Kidney (tissue), 14 donors: Measurements from ENCODE around the gene NOL4. TPM values are rescaled to one million over a fixed set of nuclear protein-coding genes. Genes with fewer than 3 reads are reported as not detected.
A peak's percentile ranks its signal among the peaks of the same experiment; 100 is the strongest.

Experiments
- DNase-seq, 5 donors: peaks; one replicate each; pipeline ENCODE4 v3.0.0-alpha.2; 2013 to 2020
- FAIRE-seq: peaks from 2 replicates; lab custom pipeline; 2012; peaks lifted over from hg19 to GRCh38; lab: Jason Lieb, UNC
- H3K27ac ChIP-seq, 2 donors: one replicate each; pipeline ENCODE4 v1.7.0; 2013; ENCODE audit warnings: low read depth in 2 of 2, low read length in 2 of 2, inconsistent platforms in 1 of 2
- H3K27me3 ChIP-seq: one replicate; pipeline ENCODE4 v1.7.1; 2013; ENCODE audit warnings: low read length, inconsistent platforms; ENCODE audit not compliant: control insufficient read depth, insufficient read depth
- H3K36me3 ChIP-seq, 3 donors: one replicate each; pipeline versions ENCODE4 v1.7.0 to v1.7.1; 2013; ENCODE audit warnings: low read length in 3 of 3, control low read depth in 1 of 3, inconsistent platforms in 1 of 3; ENCODE audit not compliant: insufficient read depth in 3 of 3, control insufficient read depth in 2 of 3
- H3K4me1 ChIP-seq, 3 donors: one replicate each; pipeline versions ENCODE4 v1.7.0 to v1.7.1; 2013; ENCODE audit warnings: low read length in 3 of 3, inconsistent platforms in 1 of 3, low read depth in 1 of 3; ENCODE audit not compliant: control insufficient read depth in 2 of 3, insufficient read depth in 2 of 3
- H3K4me3 ChIP-seq, 3 donors: one replicate each; pipeline versions ENCODE4 v1.7.0 to v1.8.1; 2013; ENCODE audit warnings: low read length in 3 of 3, control low read depth in 1 of 3, inconsistent platforms in 1 of 3
- H3K9ac ChIP-seq, 3 donors: one replicate each; pipeline versions ENCODE4 v1.7.0 to v1.7.1; 2013; ENCODE audit warnings: low read length in 3 of 3, control low read depth in 1 of 3, inconsistent platforms in 1 of 3
- H3K9me3 ChIP-seq, 3 donors: one replicate each; pipeline versions ENCODE4 v1.7.0 to v1.7.1; 2013; ENCODE audit warnings: low read length in 3 of 3, control low read depth in 1 of 3, inconsistent platforms in 1 of 3; ENCODE audit not compliant: control insufficient read depth in 2 of 3, insufficient read depth in 1 of 3
- CTCF ChIP-seq: IDR thresholded peaks from 3 replicates; pipeline ENCODE4 v1.5.1; 2012; ENCODE audit warnings: mild to moderate bottlenecking, moderate library complexity, borderline replicate concordance; ENCODE audit not compliant: insufficient read depth; ENCODE audit errors: extremely low read depth
- intact Hi-C: fragments of 100-400 bp; cut with DNase I; formaldehyde crosslinking; loops from one replicate; pipeline ENCODE4 v1.11.1; 2022
- polyA plus RNA-seq: library from polyadenylated mRNA; stranded (reverse); fragments of 350-450 nt; fragmentation: Illumina TruSeq; extraction: RNeasy Lipid Tissue Mini Kit (QIAGEN cat#74804); gene quantifications from one replicate; pipeline ENCODE4 v1.2.3, GENCODE V29; 2014; ENCODE audit warnings: low read depth, low replicate concordance; ENCODE audit not compliant: insufficient read depth
- total RNA-seq: library from RNA; stranded (reverse); fragmentation: NEBNext Ultra II Directional; extraction: Animal tissue kit (Norgen Biotek cat#: 25700); gene quantifications from one replicate; pipeline ENCODE4 v1.2.1, GENCODE V29; 2021
- donor health status: control.
- donor health status: control.
- donor health status: control.
- donor health status: control.
- donor health status: control.
- donor health status: DM: yes; HTN: yes; CAD: no.
- donor health status: Normal renal cell carcinoma (clear cell type).

NOL4 gene
- total and polyA plus RNA-seq, 2 donors from 2014 or later = 0.62 to 1.1 TPM

- no peak overlapping the region for H3K9ac ChIP-seq
- no peak overlapping the region for H3K27ac ChIP-seq
- no peaks in the 10 kb centered on the region for H3K9me3 ChIP-seq
- no peaks in the 10 kb centered on the region for H3K36me3 ChIP-seq
- intact Hi-C loops = no loop called here
- FAIRE-seq = no peak
- no peak for TF ChIP-seq CTCF
- peaks cover 29% of the 10 kb centered on the region for H3K27me3 ChIP-seq
- peaks cover 0 to 9% (median 3%) of the 10 kb centered on the region in 3 donors for H3K4me1 ChIP-seq
- DNase-seq = peak; percentile 52 to 70 (median 66)
- peak overlapping the region; percentile 23 to 54 (median 26) for H3K4me3 ChIP-seq
These were observed 2.2 kb downstream of the NOL4 start for GRCh38 chr18:34222307-34223163.

GRCh38 chr18:34221971-34222306 is 2.8 kb downstream of the NOL4 start:
- Histone ChIP-seq H3K4me1 (peaks cover 0 to 9% (median 3%) of the 10 kb centered on the region in 3 donors), H3K9ac (no peak overlapping the region), H3K36me3 (no peaks in the 10 kb centered on the region), H3K4me3 (peak overlapping the region in 2 of 3 donors; percentile 23 to 54), H3K9me3 (no peaks in the 10 kb centered on the region), H3K27ac (no peak overlapping the region), H3K27me3 (peaks cover 29% of the 10 kb centered on the region)
- peak in 2 of 5 donors; percentile 18 to 42 for DNase-seq
- TF ChIP-seq CTCF = no peak
- FAIRE-seq = no peak
- intact Hi-C loops = no loop called here

GRCh38 chr18:34220081-34220815 is 4.5 kb downstream of the NOL4 start:
- no peak for TF ChIP-seq CTCF
- DNase-seq = no peak
- H3K4me1 ChIP-seq = peaks cover 0 to 9% (median 3%) of the 10 kb centered on the region in 3 donors
- FAIRE-seq = no peak
- H3K27me3 ChIP-seq = peaks cover 24% of the 10 kb centered on the region
- no peaks in the 10 kb centered on the region for H3K9me3 ChIP-seq
- intact Hi-C loops = no loop called here
- no peak overlapping the region for H3K4me3 ChIP-seq
- H3K36me3 ChIP-seq = no peaks in the 10 kb centered on the region
- H3K9ac ChIP-seq = no peak overlapping the region
- H3K27ac ChIP-seq = no peak overlapping the region
